Astrocyte (in vitro differentiated cells and primary cell): Measurements from ENCODE around the gene ULBP2. TPM values are rescaled to one million over a fixed set of nuclear protein-coding genes. Genes with fewer than 3 reads are reported as not detected.
"Not testable (repeated sequence)": the region's sequence is repeated elsewhere in the genome, so short reads cannot be mapped to it uniquely, and the experiment has no call there.

Source experiments
- DNase-seq: peaks from one replicate; pipeline ENCODE4 v3.0.0-alpha.2; 2010; ENCODE audit warnings: low read depth
- FAIRE-seq: peaks from 2 replicates; lab custom pipeline; 2011; peaks lifted over from hg19 to GRCh38; lab: Jason Lieb, UNC
- H2AFZ ChIP-seq: 2 replicates; pipeline ENCODE4 v1.6.0; 2012; ENCODE audit warnings: low read depth, low read length, inconsistent platforms
- H3K27ac ChIP-seq: 2 replicates; pipeline ENCODE4 v1.5.1; 2011; ENCODE audit warnings: low read depth, low read length, inconsistent platforms
- H3K27me3 ChIP-seq: 2 replicates; pipeline ENCODE4 v1.6.0; 2011; ENCODE audit warnings: low read length, inconsistent platforms; ENCODE audit not compliant: insufficient read depth
- H3K36me3 ChIP-seq: 2 replicates; pipeline ENCODE4 v1.5.1; 2011; ENCODE audit warnings: low read length, inconsistent platforms; ENCODE audit not compliant: insufficient read depth
- H3K4me1 ChIP-seq: 2 replicates; pipeline ENCODE4 v1.5.1; 2011; ENCODE audit warnings: low read length, inconsistent platforms; ENCODE audit not compliant: insufficient read depth
- H3K4me2 ChIP-seq: 2 replicates; pipeline ENCODE4 v1.6.0; 2012; ENCODE audit warnings: low read length, inconsistent platforms
- H3K4me3 ChIP-seq: 2 replicates; pipeline ENCODE4 v1.5.1; 2011; ENCODE audit warnings: low read depth, mild to moderate bottlenecking, low read length, inconsistent platforms; ENCODE audit not compliant: insufficient read depth
- H3K79me2 ChIP-seq: 2 replicates; pipeline ENCODE4 v1.6.0; 2012; ENCODE audit warnings: mild to moderate bottlenecking, low read length, inconsistent platforms; ENCODE audit not compliant: insufficient read depth
- H3K9ac ChIP-seq: 2 replicates; pipeline ENCODE4 v1.6.0; 2012; ENCODE audit warnings: mild to moderate bottlenecking, low read length, inconsistent platforms
- H3K9me3 ChIP-seq: 2 replicates; pipeline ENCODE4 v1.5.1; 2012; ENCODE audit warnings: low read depth, mild to moderate bottlenecking, low read length, inconsistent platforms; ENCODE audit not compliant: insufficient read depth
- H4K20me1 ChIP-seq: 2 replicates; pipeline ENCODE4 v1.6.0; 2012; ENCODE audit warnings: low read length, inconsistent platforms; ENCODE audit not compliant: insufficient read depth
- H3K27ac Mint-ChIP-seq: one replicate; pipeline ENCODE4 v1.8.0; 2021; ENCODE audit warnings: mild to moderate bottlenecking, mixed read lengths; ENCODE audit not compliant: unreplicated experiment
- H3K27me3 Mint-ChIP-seq: one replicate; pipeline ENCODE4 v1.8.0; 2021; ENCODE audit warnings: low read depth, mixed read lengths; ENCODE audit not compliant: unreplicated experiment
- H3K36me3 Mint-ChIP-seq: one replicate; pipeline ENCODE4 v1.8.0; 2021; ENCODE audit warnings: low read depth, mixed read lengths; ENCODE audit not compliant: unreplicated experiment
- H3K4me1 Mint-ChIP-seq: one replicate; pipeline ENCODE4 v1.8.0; 2021; ENCODE audit warnings: low read depth, mixed read lengths; ENCODE audit not compliant: unreplicated experiment
- H3K4me3 Mint-ChIP-seq: one replicate; pipeline ENCODE4 v1.8.0; 2021; ENCODE audit warnings: mild to moderate bottlenecking, moderate library complexity, mixed read lengths; ENCODE audit not compliant: unreplicated experiment
- H3K9me3 Mint-ChIP-seq: one replicate; pipeline ENCODE4 v1.8.0; 2021; ENCODE audit warnings: mild to moderate bottlenecking, mixed read lengths; ENCODE audit not compliant: unreplicated experiment
- EZH2 ChIP-seq: IDR thresholded peaks from 2 replicates; pipeline ENCODE4 v1.6.1; 2012; ENCODE audit warnings: mild to moderate bottlenecking, low read length, inconsistent platforms; ENCODE audit not compliant: insufficient read depth
- total RNA-seq: library from RNA; stranded (reverse); gene quantifications from 2 replicates; pipeline ENCODE4 v1.2.1, GENCODE V29; 2021
- TF ChIP-seq, protein P1 (sequence below): IDR thresholded peaks from 2 replicates; pipeline ENCODE4 v1.5.1; 2011; ENCODE audit warnings: low read depth, mild to moderate bottlenecking, inconsistent platforms, low read length, moderate library complexity; ENCODE audit not compliant: insufficient read depth

The ULBP2 gene
- total RNA-seq, 1 donor from 2014 or later, result 7.3 TPM

DNA sequence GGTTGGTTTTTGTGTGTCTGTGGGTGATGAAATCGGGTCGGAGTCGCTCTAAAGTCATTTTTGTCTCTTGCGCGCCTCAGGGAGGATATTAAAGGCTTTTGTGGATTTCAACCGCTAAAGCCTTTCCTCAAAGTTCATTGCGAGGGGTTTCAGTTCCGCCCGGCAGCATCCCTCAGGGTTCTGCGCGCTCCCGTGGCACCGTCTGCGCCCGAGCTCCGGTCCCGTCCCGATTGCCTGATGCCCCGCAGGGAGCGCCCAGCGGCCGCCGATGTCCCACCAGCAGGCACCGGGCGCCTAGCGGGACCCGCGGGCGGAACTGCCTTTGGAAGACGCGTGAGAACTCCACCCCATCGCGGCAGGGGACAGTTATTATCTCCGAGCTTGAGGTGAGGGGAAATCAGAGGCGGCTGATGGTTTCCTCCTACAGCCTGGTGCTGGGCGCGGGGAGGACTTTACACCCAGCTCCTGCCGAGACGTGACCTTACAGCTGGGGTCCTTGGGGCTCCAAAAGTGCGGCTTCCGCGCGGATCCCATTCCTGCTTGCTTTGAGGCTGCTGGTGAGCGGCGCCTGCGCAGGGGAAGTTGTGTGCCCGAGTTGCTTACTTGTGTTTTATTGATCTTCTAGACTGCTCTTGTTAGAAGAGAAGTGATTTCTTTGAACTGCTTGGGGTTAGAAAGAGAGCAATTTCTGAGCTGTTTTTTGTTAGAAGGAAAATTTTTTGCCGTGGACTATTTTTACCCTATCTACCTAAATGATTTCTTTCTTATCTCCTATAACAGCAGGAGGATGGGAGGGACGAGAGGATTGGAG lies 49.1 kb downstream of the ULBP2 start:
- no peak overlapping the region for H3K9ac ChIP-seq
- TF ChIP-seq, protein P1, sequence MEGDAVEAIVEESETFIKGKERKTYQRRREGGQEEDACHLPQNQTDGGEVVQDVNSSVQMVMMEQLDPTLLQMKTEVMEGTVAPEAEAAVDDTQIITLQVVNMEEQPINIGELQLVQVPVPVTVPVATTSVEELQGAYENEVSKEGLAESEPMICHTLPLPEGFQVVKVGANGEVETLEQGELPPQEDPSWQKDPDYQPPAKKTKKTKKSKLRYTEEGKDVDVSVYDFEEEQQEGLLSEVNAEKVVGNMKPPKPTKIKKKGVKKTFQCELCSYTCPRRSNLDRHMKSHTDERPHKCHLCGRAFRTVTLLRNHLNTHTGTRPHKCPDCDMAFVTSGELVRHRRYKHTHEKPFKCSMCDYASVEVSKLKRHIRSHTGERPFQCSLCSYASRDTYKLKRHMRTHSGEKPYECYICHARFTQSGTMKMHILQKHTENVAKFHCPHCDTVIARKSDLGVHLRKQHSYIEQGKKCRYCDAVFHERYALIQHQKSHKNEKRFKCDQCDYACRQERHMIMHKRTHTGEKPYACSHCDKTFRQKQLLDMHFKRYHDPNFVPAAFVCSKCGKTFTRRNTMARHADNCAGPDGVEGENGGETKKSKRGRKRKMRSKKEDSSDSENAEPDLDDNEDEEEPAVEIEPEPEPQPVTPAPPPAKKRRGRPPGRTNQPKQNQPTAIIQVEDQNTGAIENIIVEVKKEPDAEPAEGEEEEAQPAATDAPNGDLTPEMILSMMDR, result no peak
- peak; percentile 88 for TF ChIP-seq EZH2
- H3K4me3 ChIP-seq, result peak overlapping the region; percentile 21
- FAIRE-seq, result no peak
- no peaks in the 10 kb centered on the region for H3K36me3 ChIP-seq
- no peak for DNase-seq
- no peaks in the 10 kb centered on the region for H3K79me2 ChIP-seq
- H2AFZ ChIP-seq, result peak overlapping the region; percentile 54
- H4K20me1 ChIP-seq, result peaks cover 6% of the 10 kb centered on the region
- H3K4me1 ChIP-seq, result peaks cover 9% of the 10 kb centered on the region
- peaks cover 6% of the 10 kb centered on the region for H3K4me1 Mint-ChIP-seq
- H3K4me2 ChIP-seq, result peak overlapping the region; percentile 74
- H3K27ac ChIP-seq, result no peak overlapping the region
- peaks cover 87% of the 10 kb centered on the region for H3K27me3 ChIP-seq
- H3K27me3 Mint-ChIP-seq, result peaks cover 95% of the 10 kb centered on the region
- peaks cover 18% of the 10 kb centered on the region for H3K9me3 ChIP-seq
- peaks cover 35% of the 10 kb centered on the region for H3K9me3 Mint-ChIP-seq
- peak overlapping the region; percentile 72 for H3K4me3 Mint-ChIP-seq
- H3K36me3 Mint-ChIP-seq, result peaks cover 5% of the 10 kb centered on the region
- H3K27ac Mint-ChIP-seq, result peak overlapping the region; percentile 10

DNA sequence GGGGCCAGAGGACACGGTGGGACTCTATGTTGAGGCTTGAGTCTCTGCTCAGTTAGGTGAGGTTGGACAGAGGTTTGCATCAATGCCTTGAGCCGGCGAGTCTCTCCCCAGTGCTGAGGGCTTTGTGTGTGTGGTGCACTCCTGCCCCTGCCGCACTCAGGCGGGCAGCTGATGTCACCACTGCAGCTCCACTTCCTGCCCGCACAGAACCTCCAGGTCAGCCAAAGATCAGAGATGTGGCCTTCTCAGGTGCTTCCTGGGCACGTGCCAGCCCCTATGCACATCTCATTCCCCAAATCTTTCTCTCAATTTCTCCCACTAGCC lies 49.6 kb downstream of the ULBP2 start:
- Histone ChIP-seq H3K4me2 (peak overlapping the region; percentile 74), H3K27me3 (peaks cover 87% of the 10 kb centered on the region), H3K9me3 (peaks cover 18% of the 10 kb centered on the region)
- H3K4me3 ChIP-seq, H4K20me1 ChIP-seq, FAIRE-seq, H3K36me3 Mint-ChIP-seq, H3K36me3 ChIP-seq, H2AFZ ChIP-seq, H3K27ac ChIP-seq, H3K79me2 ChIP-seq, H3K27ac Mint-ChIP-seq, DNase-seq, H3K4me1 ChIP-seq, H3K9ac ChIP-seq: not testable (repeated sequence)
- Mint-ChIP-seq H3K4me1 (peaks cover 11% of the 10 kb centered on the region), H3K4me3 (peak overlapping the region; percentile 42), H3K9me3 (peaks cover 31% of the 10 kb centered on the region), H3K27me3 (peaks cover 94% of the 10 kb centered on the region)

GRCh38 chr6:149991838-149992237 lies 50.0 kb downstream of the ULBP2 start:
- H3K79me2 ChIP-seq, result no peaks in the 10 kb centered on the region
- H3K27ac ChIP-seq, result no peak overlapping the region
- H3K27me3 ChIP-seq, result peaks cover 86% of the 10 kb centered on the region
- H3K4me3 ChIP-seq, result no peak overlapping the region
- no peak overlapping the region for H3K4me3 Mint-ChIP-seq
- peaks cover 9% of the 10 kb centered on the region for H3K4me1 ChIP-seq
- DNase-seq (no peak), FAIRE-seq (no peak)
- H4K20me1 ChIP-seq, result peaks cover 6% of the 10 kb centered on the region
- H3K4me1 Mint-ChIP-seq, result peaks cover 14% of the 10 kb centered on the region
- H3K36me3 Mint-ChIP-seq, result peaks cover 5% of the 10 kb centered on the region
- TF ChIP-seq EZH2, result no peak
- TF ChIP-seq, protein P1, result no peak
- no peaks in the 10 kb centered on the region for H3K36me3 ChIP-seq
- H3K9ac ChIP-seq, result no peak overlapping the region
- H2AFZ ChIP-seq, result no peak overlapping the region
- H3K4me2 ChIP-seq, result no peak overlapping the region
- peaks cover 31% of the 10 kb centered on the region for H3K9me3 Mint-ChIP-seq
- peaks cover 93% of the 10 kb centered on the region for H3K27me3 Mint-ChIP-seq
- H3K9me3 ChIP-seq, result peaks cover 18% of the 10 kb centered on the region
- no peak overlapping the region for H3K27ac Mint-ChIP-seq
